Mesothelial cell of epicardium (in vitro differentiated cells): Measurements from ENCODE around the gene FAM111B. TPM values are rescaled to one million over a fixed set of nuclear protein-coding genes. Genes with fewer than 3 reads are reported as not detected.
"Not testable (repeated sequence)": the region's sequence is repeated elsewhere in the genome, so short reads cannot be mapped to it uniquely, and the experiment has no call there.

Experiments
- DNase-seq, 2 experiments: peaks; one replicate each; pipeline ENCODE4 v3.0.0; 2021; ENCODE audit warnings: low spot score in 2 of 2; ENCODE audit not compliant: unreplicated experiment in 2 of 2
- H3K27ac Mint-ChIP-seq: 2 replicates; pipeline ENCODE4 v1.8.0; 2021; ENCODE audit warnings: mixed read lengths
- H3K27me3 Mint-ChIP-seq: 2 replicates; pipeline ENCODE4 v1.8.0; 2021; ENCODE audit warnings: low read depth, mixed read lengths
- H3K36me3 Mint-ChIP-seq: 2 replicates; pipeline ENCODE4 v1.8.0; 2021; ENCODE audit warnings: mixed read lengths
- H3K4me1 Mint-ChIP-seq: 2 replicates; pipeline ENCODE4 v1.8.0; 2021; ENCODE audit warnings: mixed read lengths
- H3K4me3 Mint-ChIP-seq: 2 replicates; pipeline ENCODE4 v1.8.0; 2021; ENCODE audit warnings: mild to moderate bottlenecking, moderate library complexity, mixed read lengths
- H3K9me3 Mint-ChIP-seq: 2 replicates; pipeline ENCODE4 v1.8.0; 2021; ENCODE audit warnings: mixed read lengths
- CTCF ChIP-seq: fragments of 200-600 bp; sonication (generic); IDR thresholded peaks from one replicate; pipeline ENCODE4 v1.5.0; 2021; ENCODE audit warnings: antibody characterized with exemption; ENCODE audit not compliant: unreplicated experiment
- total RNA-seq: library from RNA; stranded (reverse); gene quantifications from 3 replicates; pipeline ENCODE4 v1.2.1, GENCODE V29; 2021

FAM111B gene
- total RNA-seq, 1 donor from 2014 or later: 6.9 TPM

DNA sequence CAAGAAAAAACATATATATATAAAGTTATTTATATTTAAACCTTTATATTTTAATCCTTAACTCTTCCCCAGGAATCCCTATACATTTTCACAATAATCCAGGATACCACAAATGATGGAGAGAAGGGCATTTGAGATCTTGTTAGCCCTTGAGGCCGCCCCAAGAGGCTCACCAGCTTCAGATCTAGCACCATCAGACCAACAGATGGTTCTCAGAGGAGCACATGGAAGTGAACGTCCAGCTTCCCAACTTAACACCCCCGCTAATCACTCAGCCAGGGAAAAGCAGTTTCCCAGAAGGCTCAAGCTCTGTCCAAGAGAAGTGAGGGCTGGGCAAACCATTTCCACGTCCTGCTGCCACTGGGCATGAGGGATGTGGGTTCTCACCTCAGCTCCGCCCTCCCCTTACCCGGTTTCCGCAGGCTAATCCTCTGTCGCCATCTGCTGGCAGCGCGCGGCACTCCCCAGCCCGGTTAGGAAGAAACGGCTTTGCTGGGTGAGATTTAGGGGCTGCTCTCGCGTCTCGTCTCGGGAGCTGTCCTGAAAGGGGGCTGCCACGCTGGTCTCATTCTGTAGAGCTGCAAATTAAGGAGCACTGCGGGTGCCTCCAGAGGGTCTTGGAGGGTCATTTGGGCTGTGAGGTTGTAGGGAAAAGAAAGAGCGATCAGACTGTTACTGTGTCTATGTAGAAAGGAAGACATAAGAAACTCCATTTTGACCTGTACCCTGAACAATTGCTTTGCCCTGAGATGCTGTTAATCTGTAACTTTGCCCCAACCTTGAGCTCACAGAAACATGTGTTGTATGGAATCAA is 28.8 kb downstream of the FAM111B start:
- Mint-ChIP-seq H3K4me3 (peak overlapping the region; percentile 66), H3K27ac (no peak overlapping the region), H3K27me3 (no peaks in the 10 kb centered on the region), H3K4me1 (peaks cover 2% of the 10 kb centered on the region), H3K36me3 (peaks cover 30% of the 10 kb centered on the region), H3K9me3 (peaks cover 15% of the 10 kb centered on the region)
- peak; percentile 68 to 93 for DNase-seq
- peak; percentile 77 for TF ChIP-seq CTCF

- not testable (repeated sequence) for H3K4me3 Mint-ChIP-seq
Measured at GRCh38 chr11:59136551-59136950, 29.5 kb downstream of the FAM111B start.

DNA sequence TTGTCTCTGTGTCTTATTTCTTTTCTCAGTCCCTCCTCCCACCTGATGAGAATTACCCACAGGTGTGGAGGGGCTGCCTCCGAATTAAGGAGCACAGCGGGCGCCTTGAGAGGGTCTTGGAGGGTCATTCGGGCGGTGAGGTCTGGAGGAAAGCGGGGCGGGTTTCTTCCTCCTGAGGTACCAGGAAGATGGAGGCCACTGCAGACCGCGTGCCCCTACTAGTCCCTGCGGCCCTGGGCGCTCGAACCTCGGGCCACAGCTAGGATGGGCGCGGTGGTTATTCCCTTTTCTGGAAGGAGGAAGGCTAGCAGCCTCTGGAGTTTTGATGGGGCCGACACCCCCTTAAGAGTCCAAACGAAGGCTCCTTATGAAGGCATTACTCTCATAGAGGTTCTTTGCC is 30.2 kb downstream of the FAM111B start:
- peaks cover 20% of the 10 kb centered on the region for H3K36me3 Mint-ChIP-seq
- no peak for DNase-seq
- no peaks in the 10 kb centered on the region for H3K27me3 Mint-ChIP-seq
- peaks cover 9% of the 10 kb centered on the region for H3K9me3 Mint-ChIP-seq
- peaks cover 8% of the 10 kb centered on the region for H3K4me1 Mint-ChIP-seq
- no peak overlapping the region for H3K27ac Mint-ChIP-seq
- TF ChIP-seq CTCF: no peak
- H3K4me3 Mint-ChIP-seq: no peak overlapping the region

More at GRCh38 chr11:59136551-59136950, 29.5 kb downstream of the FAM111B start:
- not testable (repeated sequence) for DNase-seq, H3K27ac Mint-ChIP-seq, H3K4me1 Mint-ChIP-seq, H3K27me3 Mint-ChIP-seq
- peaks cover 25% of the 10 kb centered on the region for H3K36me3 Mint-ChIP-seq
- H3K9me3 Mint-ChIP-seq: peaks cover 11% of the 10 kb centered on the region

DNA sequence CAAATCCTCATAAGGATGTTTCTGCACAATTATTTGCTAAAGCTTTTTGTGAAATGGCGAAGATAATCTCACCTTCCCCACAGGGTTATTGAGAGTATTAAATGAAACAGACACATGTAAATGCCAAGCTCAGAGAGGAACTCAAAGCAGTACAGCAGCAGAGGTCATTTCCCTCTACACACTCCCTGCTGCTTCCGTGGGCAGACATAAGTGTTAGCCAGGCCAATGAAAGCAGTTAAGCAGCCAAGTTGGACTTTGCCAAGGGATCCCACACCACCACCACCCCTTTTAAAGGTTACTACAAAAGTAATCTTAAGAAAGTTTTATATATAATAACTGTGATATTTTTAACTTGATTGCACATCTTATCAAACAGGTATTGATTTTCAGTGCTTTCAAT is 31.6 kb downstream of the FAM111B start:
- Mint-ChIP-seq H3K36me3 (peaks cover 6% of the 10 kb centered on the region), H3K4me1 (peaks cover 20% of the 10 kb centered on the region), H3K4me3 (no peak overlapping the region), H3K9me3 (no peaks in the 10 kb centered on the region), H3K27ac (no peak overlapping the region), H3K27me3 (no peaks in the 10 kb centered on the region)
- no peak for TF ChIP-seq CTCF
- no peak for DNase-seq

DNA sequence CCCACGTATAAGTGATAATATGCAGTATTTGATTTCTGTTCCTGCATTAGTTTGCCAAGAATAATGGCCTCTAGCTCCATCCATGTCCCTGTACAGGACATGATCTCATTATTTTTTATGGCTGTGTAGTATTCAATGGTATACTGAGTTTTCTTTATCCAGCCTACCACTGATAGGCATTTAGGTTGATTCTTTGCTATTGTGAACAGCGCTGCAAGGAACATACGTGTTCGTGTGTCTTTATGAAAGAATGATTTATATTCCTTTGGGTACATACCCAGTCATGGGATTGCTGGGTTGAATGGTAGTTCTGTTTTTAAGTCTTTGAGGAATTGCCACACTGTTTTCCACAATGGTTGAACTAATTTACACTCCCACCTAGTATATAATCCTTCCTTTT is 34.2 kb downstream of the FAM111B start:
- Mint-ChIP-seq H3K4me3 (no peak overlapping the region), H3K4me1 (peaks cover 37% of the 10 kb centered on the region), H3K27me3 (no peaks in the 10 kb centered on the region), H3K27ac (no peak overlapping the region), H3K9me3 (no peaks in the 10 kb centered on the region), H3K36me3 (no peaks in the 10 kb centered on the region)
- TF ChIP-seq CTCF: no peak
- DNase-seq: no peak

DNA sequence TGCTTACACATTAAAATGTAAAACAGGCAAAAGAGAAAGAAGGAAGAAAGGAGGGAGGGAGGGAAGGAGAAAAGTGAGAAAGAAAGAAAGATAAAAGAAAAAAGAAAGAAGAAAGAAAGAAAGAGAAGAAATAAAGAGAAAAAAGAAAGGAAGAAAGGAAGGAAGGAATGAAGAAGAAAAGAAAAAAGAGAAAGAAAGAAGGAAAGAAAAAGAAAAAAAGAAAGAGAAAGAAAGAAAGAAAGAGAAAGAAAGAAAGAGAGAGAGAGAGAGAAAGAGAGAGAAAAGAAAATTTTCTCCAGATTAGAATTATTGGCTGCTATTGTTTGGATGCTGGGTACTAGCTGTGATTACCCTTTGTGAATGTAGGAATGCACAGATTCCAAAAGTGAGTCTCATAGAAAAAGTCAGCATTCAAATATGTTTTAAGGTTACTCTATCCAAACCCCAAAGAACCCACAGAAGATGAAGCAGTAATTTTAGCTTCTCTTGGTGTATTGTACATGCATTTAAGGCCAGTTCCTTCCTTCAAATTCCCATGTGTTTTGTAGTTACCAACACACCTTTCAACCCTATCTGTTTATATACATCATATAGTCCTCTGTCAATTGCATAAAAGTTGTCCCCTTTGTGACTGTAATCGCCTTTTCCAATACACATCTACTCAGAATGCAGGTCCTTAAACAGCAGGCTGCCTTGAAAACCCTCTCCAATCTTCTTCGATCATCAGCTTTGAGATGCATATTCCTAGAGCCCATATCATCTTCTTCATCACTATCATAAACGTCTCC is 34.8 kb downstream of the FAM111B start:
- H3K27ac Mint-ChIP-seq: peak overlapping the region; percentile 99
- no peaks in the 10 kb centered on the region for H3K36me3 Mint-ChIP-seq
- TF ChIP-seq CTCF: no peak
- H3K4me3 Mint-ChIP-seq: peak overlapping the region; percentile 88
- H3K9me3 Mint-ChIP-seq: no peaks in the 10 kb centered on the region
- H3K4me1 Mint-ChIP-seq: peaks cover 37% of the 10 kb centered on the region
- H3K27me3 Mint-ChIP-seq: no peaks in the 10 kb centered on the region
- DNase-seq: no peak
